HepG2 (cell line): ENCODE data around the gene QDPR. TPM values are rescaled to one million over a fixed set of nuclear protein-coding genes. Genes with fewer than 3 reads are reported as not detected.

ENCODE experiments used
- AGO1 ChIP-seq: fragments of 200-400 bp; formaldehyde crosslinking; IDR thresholded peaks from 2 replicates; pipeline ENCODE4 v1.6.1; 2017; ENCODE audit warnings: mild to moderate bottlenecking, low read depth, low read length, moderate library complexity; ENCODE audit not compliant: poor library complexity, severe bottlenecking
- ARHGAP35 ChIP-seq: sonication (generic); formaldehyde crosslinking; IDR thresholded peaks from 2 replicates; pipeline ENCODE4 v1.9.0; 2022; ENCODE audit warnings: mild to moderate bottlenecking, inconsistent platforms, moderate library complexity, missing genetic modification reagents, borderline replicate concordance
- ATM ChIP-seq: fragments of 450-650 bp; IDR thresholded peaks from 2 replicates; pipeline ENCODE4 v1.7.1; 2017; ENCODE audit warnings: mild to moderate bottlenecking, borderline replicate concordance
- E2F2 ChIP-seq: sonication (generic); formaldehyde crosslinking; IDR thresholded peaks from 2 replicates; pipeline ENCODE4 v1.4.0; 2020; ENCODE audit warnings: missing genetic modification reagents, borderline replicate concordance
- KAT8 ChIP-seq: IDR thresholded peaks from 2 replicates; pipeline ENCODE4 v1.6.1; 2016; ENCODE audit warnings: missing genetic modification reagents, missing compliant biosample characterization
- MNT ChIP-seq: fragments of 450-650 bp; IDR thresholded peaks from 2 replicates; pipeline ENCODE4 v1.6.1; 2016
- SOX5 ChIP-seq: IDR thresholded peaks from 2 replicates; pipeline ENCODE4 v1.6.1; 2016; ENCODE audit warnings: borderline replicate concordance
- SOX6 ChIP-seq, 2 experiments: fragments of 450-650 bp in 1 of 2; sonication (generic) in 1 of 2; formaldehyde crosslinking in 1 of 2; IDR thresholded peaks; 2 replicates each; pipeline versions ENCODE4 v1.4.0 to v1.6.1; 2017 to 2020; ENCODE audit warnings: antibody characterized with exemption in 1 of 2, mild to moderate bottlenecking in 1 of 2, missing genetic modification reagents in 1 of 2
- U2AF2 ChIP-seq: fragments of 200-400 bp; formaldehyde crosslinking; IDR thresholded peaks from 2 replicates; pipeline ENCODE4 v1.6.1; 2017; ENCODE audit warnings: low read depth, mild to moderate bottlenecking, low read length
- XBP1 ChIP-seq: sonication (generic); formaldehyde crosslinking; IDR thresholded peaks from 2 replicates; pipeline ENCODE4 v1.5.0; 2020; ENCODE audit warnings: missing genetic modification reagents
- ZBTB20 ChIP-seq: sonication (generic); formaldehyde crosslinking; IDR thresholded peaks from 2 replicates; pipeline ENCODE4 v1.8.1; 2023; ENCODE audit warnings: missing genetic modification reagents, low read depth, mild to moderate bottlenecking, borderline replicate concordance
- ZC3H4 ChIP-seq: sonication (generic); formaldehyde crosslinking; IDR thresholded peaks from 2 replicates; pipeline ENCODE4 v1.4.0; 2020; ENCODE audit warnings: missing genetic modification reagents, borderline replicate concordance
- ZFP82 ChIP-seq: sonication (generic); formaldehyde crosslinking; IDR thresholded peaks from 2 replicates; pipeline ENCODE4 v1.5.1; 2020; ENCODE audit warnings: mild to moderate bottlenecking, missing genetic modification reagents, borderline replicate concordance
- ZNF10 ChIP-seq: sonication (generic); formaldehyde crosslinking; IDR thresholded peaks from 2 replicates; pipeline ENCODE4 v1.4.0; 2020; ENCODE audit warnings: mild to moderate bottlenecking, low read depth, missing genetic modification reagents, borderline replicate concordance
- ZNF33A ChIP-seq: sonication (generic); formaldehyde crosslinking; IDR thresholded peaks from 2 replicates; pipeline ENCODE4 v1.5.1; 2020; ENCODE audit warnings: missing genetic modification reagents, mild to moderate bottlenecking, moderate library complexity, borderline replicate concordance
- ZNF431 ChIP-seq: sonication (generic); formaldehyde crosslinking; IDR thresholded peaks from 2 replicates; pipeline ENCODE4 v1.9.0; 2022; ENCODE audit warnings: missing genetic modification reagents, low read depth, mild to moderate bottlenecking, borderline replicate concordance
- ZNF549 ChIP-seq: sonication (generic); formaldehyde crosslinking; IDR thresholded peaks from 2 replicates; pipeline ENCODE4 v1.5.0; 2020; ENCODE audit warnings: missing genetic modification reagents
- ZNF550 ChIP-seq: sonication (generic); formaldehyde crosslinking; IDR thresholded peaks from 2 replicates; pipeline ENCODE4 v1.4.0; 2020; ENCODE audit warnings: mild to moderate bottlenecking, missing genetic modification reagents, borderline replicate concordance
- ZNF572 ChIP-seq: sonication (generic); formaldehyde crosslinking; IDR thresholded peaks from 2 replicates; pipeline ENCODE4 v1.5.1; 2020; ENCODE audit warnings: mild to moderate bottlenecking, missing genetic modification reagents
- ZNF607 ChIP-seq: sonication (generic); formaldehyde crosslinking; IDR thresholded peaks from 2 replicates; pipeline ENCODE4 v1.5.1; 2020; ENCODE audit warnings: missing genetic modification reagents, mild to moderate bottlenecking, borderline replicate concordance
- ZSCAN12 ChIP-seq: sonication (generic); formaldehyde crosslinking; IDR thresholded peaks from 2 replicates; pipeline ENCODE4 v1.9.0; 2021; ENCODE audit warnings: mild to moderate bottlenecking, missing genetic modification reagents
- ZSCAN20 ChIP-seq: sonication (generic); formaldehyde crosslinking; IDR thresholded peaks from 2 replicates; pipeline ENCODE4 v1.4.0; 2020; ENCODE audit warnings: missing genetic modification reagents, mild to moderate bottlenecking, borderline replicate concordance
- polyA plus RNA-seq, 8 experiments: library from polyadenylated mRNA; depleted of rRNA in 3 of 8; stranded (reverse) in 7 of 8; unstranded in 1 of 8; fragments of >200 nt; fragmentation: Illumina TruSeq in 4 of 8; extraction: Trizol in 4 of 8; gene quantifications; 2 replicates each; pipeline versions ENCODE4 v1.2.1 to v1.2.3, GENCODE V29; 2011 to 2016; ENCODE audit warnings: low read depth in 4 of 8, missing spikeins in 1 of 8, mixed read lengths in 1 of 8; ENCODE audit not compliant: insufficient read depth in 1 of 8
- total RNA-seq, 5 experiments: library from RNA; depleted of rRNA; stranded (reverse); fragments of >200 nt; fragmentation: Illumina TruSeq; extraction: Trizol; gene quantifications; 2 replicates each; pipeline ENCODE4 v1.2.3, GENCODE V29; 2016; ENCODE audit warnings: low read depth in 1 of 5
- TF ChIP-seq, protein P1 (sequence below): sonication (generic); formaldehyde crosslinking; IDR thresholded peaks from 2 replicates; pipeline ENCODE4 v1.8.1; 2022; ENCODE audit warnings: mild to moderate bottlenecking, missing genetic modification reagents
- TF ChIP-seq, protein P2 (sequence below): sonication (generic); formaldehyde crosslinking; IDR thresholded peaks from 2 replicates; pipeline ENCODE4 v1.4.0; 2020; ENCODE audit warnings: mild to moderate bottlenecking, missing genetic modification reagents

QDPR gene
- total and polyA plus RNA-seq, 2 of the 13 experiments (the other 11 are each of a cell fraction or from before 2014, with no cell fraction given) = 9.9 to 95.5 TPM

GRCh38 chr4:17511509-17511949 lies 361 bp downstream of the QDPR start (continued):
- TF ChIP-seq AGO1 (no peak), ZNF549 (CRISPR knock-in tag) (no peak), XBP1 (CRISPR knock-in tag) (no peak), ZSCAN12 (no peak), ATM (no peak), ZNF607 (no peak; the same call in 1 of the 2 replicates), KAT8 (no peak), ZC3H4 (CRISPR knock-in tag) (no peak), ZNF550 (CRISPR knock-in tag) (no peak), ZSCAN20 (CRISPR knock-in tag) (no peak), MNT (no peak), ZFP82 (CRISPR knock-in tag) (no peak), ARHGAP35 (CRISPR knock-in tag) (no peak), E2F2 (no peak), U2AF2 (no peak), SOX5 (CRISPR knock-in tag) (no peak), ZNF572 (CRISPR knock-in tag) (no peak), ZNF33A (CRISPR knock-in tag) (no peak), ZBTB20 (CRISPR knock-in tag) (no peak), SOX6 (IDR thresholded peaks at IDR 0.05) (no peak), SOX6 (CRISPR knock-in tag; IDR thresholded peaks at IDR 0.05) (no peak), ZNF10 (CRISPR knock-in tag) (no peak), ZNF431 (CRISPR knock-in tag) (no peak)
- TF ChIP-seq, protein P1, sequence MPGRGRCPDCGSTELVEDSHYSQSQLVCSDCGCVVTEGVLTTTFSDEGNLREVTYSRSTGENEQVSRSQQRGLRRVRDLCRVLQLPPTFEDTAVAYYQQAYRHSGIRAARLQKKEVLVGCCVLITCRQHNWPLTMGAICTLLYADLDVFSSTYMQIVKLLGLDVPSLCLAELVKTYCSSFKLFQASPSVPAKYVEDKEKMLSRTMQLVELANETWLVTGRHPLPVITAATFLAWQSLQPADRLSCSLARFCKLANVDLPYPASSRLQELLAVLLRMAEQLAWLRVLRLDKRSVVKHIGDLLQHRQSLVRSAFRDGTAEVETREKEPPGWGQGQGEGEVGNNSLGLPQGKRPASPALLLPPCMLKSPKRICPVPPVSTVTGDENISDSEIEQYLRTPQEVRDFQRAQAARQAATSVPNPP (CRISPR knock-in tag) = no peak
- TF ChIP-seq, protein P2, sequence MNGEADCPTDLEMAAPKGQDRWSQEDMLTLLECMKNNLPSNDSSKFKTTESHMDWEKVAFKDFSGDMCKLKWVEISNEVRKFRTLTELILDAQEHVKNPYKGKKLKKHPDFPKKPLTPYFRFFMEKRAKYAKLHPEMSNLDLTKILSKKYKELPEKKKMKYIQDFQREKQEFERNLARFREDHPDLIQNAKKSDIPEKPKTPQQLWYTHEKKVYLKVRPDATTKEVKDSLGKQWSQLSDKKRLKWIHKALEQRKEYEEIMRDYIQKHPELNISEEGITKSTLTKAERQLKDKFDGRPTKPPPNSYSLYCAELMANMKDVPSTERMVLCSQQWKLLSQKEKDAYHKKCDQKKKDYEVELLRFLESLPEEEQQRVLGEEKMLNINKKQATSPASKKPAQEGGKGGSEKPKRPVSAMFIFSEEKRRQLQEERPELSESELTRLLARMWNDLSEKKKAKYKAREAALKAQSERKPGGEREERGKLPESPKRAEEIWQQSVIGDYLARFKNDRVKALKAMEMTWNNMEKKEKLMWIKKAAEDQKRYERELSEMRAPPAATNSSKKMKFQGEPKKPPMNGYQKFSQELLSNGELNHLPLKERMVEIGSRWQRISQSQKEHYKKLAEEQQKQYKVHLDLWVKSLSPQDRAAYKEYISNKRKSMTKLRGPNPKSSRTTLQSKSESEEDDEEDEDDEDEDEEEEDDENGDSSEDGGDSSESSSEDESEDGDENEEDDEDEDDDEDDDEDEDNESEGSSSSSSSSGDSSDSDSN (CRISPR knock-in tag) = no peak; the same call in 1 of the 2 replicates
